HEK293T (cell line): ENCODE results near the gene MAP4.
A peak's percentile ranks its signal among the peaks of the same experiment; 100 is the strongest.

Experiments used
- CTCF ChIA-PET: fragments of 350-600 bp; formaldehyde crosslinking; extraction: SDS; loops from one replicate; lab custom pipeline; 2021; ENCODE audit warnings: antibody characterized with exemption, inconsistent platforms; lab: Yijun Ruan, JAX
- POLR2A ChIA-PET: fragments of 350-600 bp; formaldehyde crosslinking; extraction: SDS; loops from one replicate; lab custom pipeline; 2020; ENCODE audit warnings: antibody characterized with exemption, inconsistent platforms; lab: Yijun Ruan, JAX
- DNase-seq: peaks from one replicate; pipeline ENCODE4 v3.0.0; 2012; ENCODE audit warnings: mixed read lengths; ENCODE audit errors: extremely low spot score
- ARNT ChIP-seq: fragments of 450-650 bp; IDR thresholded peaks from 2 replicates; pipeline ENCODE4 v1.6.1; 2017; ENCODE audit warnings: mild to moderate bottlenecking
- BHLHE40 ChIP-seq: fragments of 450-650 bp; IDR thresholded peaks from 2 replicates; pipeline ENCODE4 v1.6.1; 2016; ENCODE audit warnings: mild to moderate bottlenecking, moderate library complexity, borderline replicate concordance
- CTBP1 ChIP-seq: fragments of 450-650 bp; IDR thresholded peaks from 2 replicates; pipeline ENCODE4 v1.6.1; 2016; ENCODE audit warnings: borderline replicate concordance
- ELF4 ChIP-seq: fragments of 450-650 bp; IDR thresholded peaks from 2 replicates; pipeline ENCODE4 v1.6.1; 2017; ENCODE audit warnings: antibody characterized with exemption
- FOXA1 ChIP-seq: fragments of 450-650 bp; IDR thresholded peaks from 2 replicates; pipeline ENCODE4 v1.6.1; 2016; ENCODE audit warnings: mild to moderate bottlenecking
- FOXK2 ChIP-seq: fragments of 450-650 bp; IDR thresholded peaks from 2 replicates; pipeline ENCODE4 v1.6.1; 2016; ENCODE audit warnings: mild to moderate bottlenecking
- FOXM1 ChIP-seq: fragments of 450-650 bp; IDR thresholded peaks from 2 replicates; pipeline ENCODE4 v1.6.1; 2017; ENCODE audit warnings: mild to moderate bottlenecking, borderline replicate concordance
- HDGF ChIP-seq: fragments of 450-650 bp; IDR thresholded peaks from 2 replicates; pipeline ENCODE4 v1.6.1; 2017; ENCODE audit warnings: antibody characterized with exemption, borderline replicate concordance
- L3MBTL2 ChIP-seq: fragments of 450-650 bp; conservative IDR thresholded peaks from 2 replicates; pipeline ENCODE4 v1.6.1; 2016; ENCODE audit warnings: mild to moderate bottlenecking
- LEF1 ChIP-seq: fragments of 450-650 bp; IDR thresholded peaks from 2 replicates; pipeline ENCODE4 v1.6.1; 2017; ENCODE audit warnings: mild to moderate bottlenecking, borderline replicate concordance
- NFRKB ChIP-seq: fragments of 450-650 bp; IDR thresholded peaks from 2 replicates; pipeline ENCODE4 v1.6.1; 2016; ENCODE audit warnings: mild to moderate bottlenecking, moderate library complexity
- PKNOX1 ChIP-seq: fragments of 450-650 bp; IDR thresholded peaks from 2 replicates; pipeline ENCODE4 v1.6.1; 2016
- SP1 ChIP-seq: fragments of 450-650 bp; IDR thresholded peaks from 2 replicates; pipeline ENCODE4 v1.6.1; 2017
- SUZ12 ChIP-seq: fragments of 450-650 bp; IDR thresholded peaks from 2 replicates; pipeline ENCODE4 v1.6.1; 2016; ENCODE audit warnings: mild to moderate bottlenecking
- TARDBP ChIP-seq: fragments of 450-650 bp; IDR thresholded peaks from 2 replicates; pipeline ENCODE4 v1.6.1; 2016
- ZNF384 ChIP-seq: fragments of 450-650 bp; IDR thresholded peaks from 2 replicates; pipeline ENCODE4 v1.6.1; 2016

The MAP4 gene

GRCh38 chr3:48004694-48005093 lies 11.5 kb downstream of the MAP4 start:
- ChIA-PET POLR2A (no interaction called here), CTCF (interaction anchor here (0.9 kb wide), 1 partner anchor 15 kb away, joined by 3 read pairs; no protein-coding TSS in a partner anchor)
- TF ChIP-seq TARDBP (no peak), FOXK2 (no peak), SUZ12 (no peak), L3MBTL2 (no peak), SP1 (no peak), BHLHE40 (no peak), ELF4 (no peak), HDGF (no peak), PKNOX1 (no peak)
- DNase-seq: no peak

- CTCF ChIA-PET: no interaction called here
- POLR2A ChIA-PET: no interaction called here
Measured at GRCh38 chr3:48002787-48003186, 13.4 kb downstream of the MAP4 start.

GRCh38 chr3:48001991-48002390 lies 14.2 kb downstream of the MAP4 start:
- TF ChIP-seq ZNF384 (no peak), TARDBP (no peak), SUZ12 (no peak), LEF1 (no peak), FOXM1 (no peak), CTBP1 (no peak), FOXA1 (no peak), BHLHE40 (no peak), ARNT (no peak), NFRKB (no peak)
- CTCF ChIA-PET: interaction anchor here (0.6 to 1.0 kb wide), 2 partner anchors 12 to 150 kb away, joined by 3 read pairs; no protein-coding TSS in a partner anchor
- POLR2A ChIA-PET: interaction anchor here (0.7 kb wide), 1 partner anchor 221 kb away, joined by 3 read pairs; no protein-coding TSS in a partner anchor
- DNase-seq: no peak

More at GRCh38 chr3:48002787-48003186, 13.4 kb downstream of the MAP4 start:
- DNase-seq: no peak
- no peak for TF ChIP-seq LEF1
- TF ChIP-seq HDGF: no peak
- TF ChIP-seq SUZ12: no peak
- no peak for TF ChIP-seq ARNT
- TF ChIP-seq L3MBTL2: no peak
- no peak for TF ChIP-seq FOXK2

GRCh38 chr3:48000212-48000611 lies 16.0 kb downstream of the MAP4 start:
- POLR2A ChIA-PET: interaction anchor here (1.1 kb wide), 1 partner anchor 89 kb away, joined by 4 read pairs; no protein-coding TSS in a partner anchor
- CTCF ChIA-PET: interaction anchor here (1.6 kb wide), 1 partner anchor 10 kb away, joined by 4 read pairs; no protein-coding TSS in a partner anchor
- TF ChIP-seq ELF4 (no peak), NFRKB (no peak), FOXM1 (no peak), BHLHE40 (no peak), L3MBTL2 (no peak), TARDBP (no peak), ARNT (no peak), CTBP1 (no peak)
- no peak for DNase-seq

GRCh38 chr3:47996440-47996839 lies 19.8 kb downstream of the MAP4 start:
- POLR2A ChIA-PET: no interaction called here
- no peak for DNase-seq
- CTCF ChIA-PET: no interaction called here
- TF ChIP-seq NFRKB: peak; percentile 16; the same call in 1 of the 2 replicates
- no peak for TF ChIP-seq L3MBTL2

GRCh38 chr3:47994180-47994579 lies 22.0 kb downstream of the MAP4 start:
- no peak for TF ChIP-seq FOXA1
- TF ChIP-seq SUZ12: no peak
- no peak for TF ChIP-seq ZNF384
- TF ChIP-seq LEF1: no peak
- no peak for TF ChIP-seq BHLHE40
- no peak for TF ChIP-seq SP1
- TF ChIP-seq FOXM1: no peak
- no peak for TF ChIP-seq PKNOX1
- TF ChIP-seq L3MBTL2: no peak
- TF ChIP-seq CTBP1: no peak
- no peak for TF ChIP-seq HDGF
- TF ChIP-seq FOXK2: no peak
- no peak for TF ChIP-seq NFRKB
- TF ChIP-seq TARDBP: no peak
- no peak for TF ChIP-seq ELF4
- no peak for TF ChIP-seq ARNT
- POLR2A ChIA-PET: no interaction called here
- no peak for DNase-seq
- CTCF ChIA-PET: no interaction called here

- DNase-seq: no peak
- CTCF ChIA-PET: no interaction called here
- TF ChIP-seq LEF1 (no peak), TARDBP (no peak), ZNF384 (no peak), SP1 (no peak), SUZ12 (no peak), CTBP1 (no peak), NFRKB (no peak), FOXK2 (no peak), PKNOX1 (no peak), ARNT (no peak)
- POLR2A ChIA-PET: no interaction called here
Measured at GRCh38 chr3:47991341-47991740, 24.9 kb downstream of the MAP4 start.
